ENCODE results near the gene ZFYVE21. TPM values are rescaled to one million over a fixed set of nuclear protein-coding genes. Genes with fewer than 3 reads are reported as not detected.

ZFYVE21 gene
- total and polyA plus RNA-seq, 4 donors = 28.0 to 36.9 (median 30.8) TPM

- H3K9me3 ChIP-seq (ENCODE audit: control insufficient read depth in 4 of 4, low read length in 3 of 4) = no peaks in the 10 kb centered on the region
- no peak overlapping the region for H3K27ac ChIP-seq (ENCODE audit: low read depth in 1 of 2, low read length in 2 of 2)
- H3K4me3 ChIP-seq (ENCODE audit: low read depth in 1 of 3, low read length in 3 of 3) = no peak overlapping the region
- WGBS = 94% methylated on average over 41 of the region's 41 CpGs
- H3K27me3 ChIP-seq (ENCODE audit: control insufficient read depth in 4 of 4, insufficient read depth in 4 of 4, low read length in 3 of 4) = no peaks in the 10 kb centered on the region
- DNase-seq (ENCODE audit: low spot score) = no peak
- peaks cover 0 to 12% (median 0%) of the 10 kb centered on the region in 4 donors for H3K36me3 ChIP-seq (ENCODE audit: control insufficient read depth in 4 of 4, insufficient read depth in 3 of 4, low read depth in 1 of 4, low read length in 3 of 4)
- TF ChIP-seq CTCF (IDR thresholded peaks at IDR 0.05; ENCODE audit: low read depth, low read length, missing input control) (no peak), EGR1 (IDR thresholded peaks at IDR 0.05; ENCODE audit: low read depth in 2 of 2) (no peak), SP1 (IDR thresholded peaks at IDR 0.05) (no peak), FOXA2 (IDR thresholded peaks at IDR 0.05) (no peak), RAD21 (IDR thresholded peaks at IDR 0.05) (no peak)
- H3K4me1 ChIP-seq (ENCODE audit: control insufficient read depth in 4 of 4, insufficient read depth in 4 of 4, low read length in 3 of 4) = peaks cover 0 to 20% (median 3%) of the 10 kb centered on the region in 4 donors
- H3K9ac ChIP-seq (ENCODE audit: low read depth in 1 of 2, low read length in 2 of 2) = no peak overlapping the region
Measured at GRCh38 chr14:103706551-103707328, 8.9 kb upstream of the ZFYVE21 start.

- H3K27ac ChIP-seq (ENCODE audit: low read depth in 1 of 2, low read length in 2 of 2) = no peak overlapping the region
- TF ChIP-seq HNF4G (IDR thresholded peaks at IDR 0.05) (no peak), HNF4A (conservative IDR thresholded peaks at IDR 0.05) (no peak), RAD21 (IDR thresholded peaks at IDR 0.05) (no peak), JUND (IDR thresholded peaks at IDR 0.05) (no peak), CTCF (IDR thresholded peaks at IDR 0.05; ENCODE audit: low read depth, low read length, missing input control) (no peak), NR2F2 (IDR thresholded peaks at IDR 0.05) (no peak), SP1 (IDR thresholded peaks at IDR 0.05) (no peak), FOXA1 (IDR thresholded peaks at IDR 0.05) (no peak), YY1 (IDR thresholded peaks at IDR 0.05) (no peak), ATF3 (IDR thresholded peaks at IDR 0.05) (no peak), ZBTB33 (IDR thresholded peaks at IDR 0.05) (no peak), FOXA2 (IDR thresholded peaks at IDR 0.05) (no peak), RXRA (IDR thresholded peaks at IDR 0.05) (no peak), TAF1 (conservative IDR thresholded peaks at IDR 0.05) (no peak), GABPA (IDR thresholded peaks at IDR 0.05 in 1 of 2, conservative IDR thresholded peaks at IDR 0.05 in 1 of 2) (no peak), EGR1 (IDR thresholded peaks at IDR 0.05; ENCODE audit: low read depth in 2 of 2) (no peak), REST (IDR thresholded peaks at IDR 0.05) (no peak), MAX (IDR thresholded peaks at IDR 0.05) (no peak)
- peaks cover 0 to 13% (median 5%) of the 10 kb centered on the region in 4 donors for H3K4me1 ChIP-seq (ENCODE audit: control insufficient read depth in 4 of 4, insufficient read depth in 4 of 4, low read length in 3 of 4)
- no peak overlapping the region for H3K4me3 ChIP-seq (ENCODE audit: low read depth in 1 of 3, low read length in 3 of 3)
- no peak for DNase-seq (ENCODE audit: low spot score)
- H3K36me3 ChIP-seq (ENCODE audit: control insufficient read depth in 4 of 4, insufficient read depth in 3 of 4, low read depth in 1 of 4, low read length in 3 of 4) = peaks cover 0 to 12% (median 0%) of the 10 kb centered on the region in 4 donors
- 94% methylated on average over 29 of the region's 29 CpGs for WGBS
- H3K9me3 ChIP-seq (ENCODE audit: control insufficient read depth in 4 of 4, low read length in 3 of 4) = no peaks in the 10 kb centered on the region
- H3K9ac ChIP-seq (ENCODE audit: low read depth in 1 of 2, low read length in 2 of 2) = no peak overlapping the region
- H3K27me3 ChIP-seq (ENCODE audit: control insufficient read depth in 4 of 4, insufficient read depth in 4 of 4, low read length in 3 of 4) = no peaks in the 10 kb centered on the region
Measured at GRCh38 chr14:103707329-103708263, 8.0 kb upstream of the ZFYVE21 start.

Data from liver (tissue), 9 donors.